ENCODE measurements around the gene RPS2.

- TF ChIP-seq CTCF (IDR thresholded peaks at IDR 0.05; ENCODE audit: borderline replicate concordance, extremely low read depth, low read length, poor library complexity, severe bottlenecking) (no peak), EZH2 (IDR thresholded peaks at IDR 0.05; ENCODE audit: borderline replicate concordance, low read depth, low read length, severe bottlenecking) (no peak)
Observed at GRCh38 chr16:1913327-1914083, 51.1 kb downstream of the RPS2 start.
